Raji (cell line): ENCODE data around the gene PTMS.

Experiments
- POLR2A ChIP-seq: IDR thresholded peaks from 2 replicates; pipeline ENCODE4 v1.6.1; 2011; ENCODE audit warnings: low read depth, low read length, control low read depth; ENCODE audit not compliant: insufficient read depth

The PTMS gene

GRCh38 chr12:6765634-6766581 lies at the start of gene PTMS:
Gene PTMS (plus strand): TSS chr12:6766363. CDS start chr12:6766706, 343 bp downstream.
- TF ChIP-seq POLR2A, result no peak

- TF ChIP-seq POLR2A, result peak; percentile 16; the same call in 1 of the 2 replicates
These were observed 49.2 kb upstream of the PTMS start for GRCh38 chr12:6716874-6717437.

GRCh38 chr12:6722863-6723262 lies 43.3 kb upstream of the PTMS start:
- TF ChIP-seq POLR2A, result no peak

- peak; percentile 88 for TF ChIP-seq POLR2A
These were observed 42.4 kb upstream of the PTMS start, which contains the start of gene COPS7A for GRCh38 chr12:6723607-6724408. Gene COPS7A (plus strand): TSS chr12:6724046. CDS start chr12:6724657, 611 bp downstream.

GRCh38 chr12:6724409-6724797 lies 41.8 kb upstream of the PTMS start:
- no peak for TF ChIP-seq POLR2A

- no peak for TF ChIP-seq POLR2A
These were observed 40.8 kb upstream of the PTMS start for GRCh38 chr12:6725350-6725749.

GRCh38 chr12:6729186-6729585 lies 37.0 kb upstream of the PTMS start:
- TF ChIP-seq POLR2A, result no peak

GRCh38 chr12:6730169-6730568 lies 36.0 kb upstream of the PTMS start:
- TF ChIP-seq POLR2A, result no peak

GRCh38 chr12:6734506-6735387 lies 31.4 kb upstream of the PTMS start:
- TF ChIP-seq POLR2A, result no peak

GRCh38 chr12:6735448-6736191 lies 30.5 kb upstream of the PTMS start:
- TF ChIP-seq POLR2A, result no peak

GRCh38 chr12:6736754-6737153 lies 29.4 kb upstream of the PTMS start:
- no peak for TF ChIP-seq POLR2A

GRCh38 chr12:6742834-6743233 lies 23.3 kb upstream of the PTMS start:
- TF ChIP-seq POLR2A, result no peak

- TF ChIP-seq POLR2A, result 0 out of 2 replicates have a peak, but pooled peaks have one; percentile 24
These were observed 20.2 kb upstream of the PTMS start for GRCh38 chr12:6745741-6746525.
